Activated effector memory CD4-positive, alpha-beta T cell treated with anti-CD3 and anti-CD28 coated beads, Interleukin-2, amount 50 U/mL, for 16 hours (primary cell): Measurements from ENCODE around the gene KRT39.

Source experiments
- DNase-seq: peaks from one replicate; pipeline ENCODE4 v3.0.0-alpha.2; 2020

Gene KRT39

GRCh38 chr17:40980117-40980516 lies 13.4 kb upstream of the KRT39 start:
- no peak for DNase-seq

- DNase-seq: no peak
These were observed 11.9 kb upstream of the KRT39 start for GRCh38 chr17:40978575-40979151.

- no peak for DNase-seq
These were observed 8.8 kb upstream of the KRT39 start for GRCh38 chr17:40975516-40975915.

- no peak for DNase-seq
These were observed 7.6 kb upstream of the KRT39 start for GRCh38 chr17:40974366-40974765.

DNA sequence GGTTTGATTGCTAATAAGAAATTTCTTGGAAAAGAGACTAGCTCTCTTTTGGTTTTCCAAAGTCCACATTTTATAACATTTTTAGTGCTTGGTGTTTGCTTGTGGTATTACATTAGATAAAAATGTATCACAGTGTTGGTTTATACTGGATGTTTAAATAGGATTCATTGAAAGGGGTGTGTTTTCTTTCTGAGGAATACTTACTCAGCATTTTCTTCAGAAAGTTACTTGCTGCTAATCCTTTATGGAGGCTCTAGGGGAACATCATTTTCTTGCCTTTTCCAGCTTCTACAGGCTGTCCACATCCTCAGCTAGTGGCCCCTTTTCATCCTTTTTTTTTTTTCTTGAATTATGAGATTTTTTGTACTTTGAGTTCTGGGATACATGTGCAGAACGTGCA lies 834 bp upstream of the KRT39 start:
- no peak for DNase-seq

- no peak for DNase-seq
These were observed 2.9 kb downstream of the KRT39 start for GRCh38 chr17:40963838-40964237.

GRCh38 chr17:40962059-40962561 lies 4.6 kb downstream of the KRT39 start:
- no peak for DNase-seq

DNA sequence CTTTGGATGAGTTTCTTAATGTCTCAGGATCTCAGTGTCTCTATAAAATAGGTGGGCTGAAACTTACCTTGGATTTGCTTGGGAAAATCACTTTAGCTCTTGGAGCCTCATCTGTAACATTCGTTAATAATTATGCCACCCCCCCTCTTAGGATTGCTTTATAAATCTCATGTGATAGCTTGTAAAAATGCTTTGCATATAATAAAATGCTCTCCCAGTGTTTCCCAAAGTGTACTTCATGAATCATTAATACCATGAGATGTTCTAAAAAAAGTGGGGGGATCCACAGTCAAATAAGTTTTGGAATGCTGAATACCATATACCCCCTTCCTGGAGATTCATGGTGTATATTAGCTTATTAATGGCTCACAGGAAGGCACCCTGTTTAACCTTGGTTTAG lies 5.2 kb downstream of the KRT39 start:
- no peak for DNase-seq

DNA sequence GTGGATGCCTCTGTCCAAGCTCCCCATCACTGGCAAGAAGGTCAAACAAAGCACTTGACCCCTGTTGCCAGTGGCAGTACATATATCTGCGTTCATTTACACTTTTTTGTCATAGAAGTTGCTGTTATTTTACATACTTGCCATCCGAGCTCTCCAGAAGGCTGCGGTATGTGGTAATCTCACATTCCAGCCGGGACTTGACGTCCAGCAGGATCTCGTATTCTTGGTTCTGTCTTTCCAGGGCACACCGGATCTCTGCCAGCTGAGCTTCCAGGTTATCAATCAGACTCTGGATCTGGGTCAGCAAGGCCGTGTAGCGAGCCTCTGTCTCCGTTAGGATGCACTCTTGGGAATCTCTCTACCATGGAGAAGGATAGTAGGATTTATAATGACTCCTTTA lies 6.6 kb downstream of the KRT39 start:
- no peak for DNase-seq

DNA sequence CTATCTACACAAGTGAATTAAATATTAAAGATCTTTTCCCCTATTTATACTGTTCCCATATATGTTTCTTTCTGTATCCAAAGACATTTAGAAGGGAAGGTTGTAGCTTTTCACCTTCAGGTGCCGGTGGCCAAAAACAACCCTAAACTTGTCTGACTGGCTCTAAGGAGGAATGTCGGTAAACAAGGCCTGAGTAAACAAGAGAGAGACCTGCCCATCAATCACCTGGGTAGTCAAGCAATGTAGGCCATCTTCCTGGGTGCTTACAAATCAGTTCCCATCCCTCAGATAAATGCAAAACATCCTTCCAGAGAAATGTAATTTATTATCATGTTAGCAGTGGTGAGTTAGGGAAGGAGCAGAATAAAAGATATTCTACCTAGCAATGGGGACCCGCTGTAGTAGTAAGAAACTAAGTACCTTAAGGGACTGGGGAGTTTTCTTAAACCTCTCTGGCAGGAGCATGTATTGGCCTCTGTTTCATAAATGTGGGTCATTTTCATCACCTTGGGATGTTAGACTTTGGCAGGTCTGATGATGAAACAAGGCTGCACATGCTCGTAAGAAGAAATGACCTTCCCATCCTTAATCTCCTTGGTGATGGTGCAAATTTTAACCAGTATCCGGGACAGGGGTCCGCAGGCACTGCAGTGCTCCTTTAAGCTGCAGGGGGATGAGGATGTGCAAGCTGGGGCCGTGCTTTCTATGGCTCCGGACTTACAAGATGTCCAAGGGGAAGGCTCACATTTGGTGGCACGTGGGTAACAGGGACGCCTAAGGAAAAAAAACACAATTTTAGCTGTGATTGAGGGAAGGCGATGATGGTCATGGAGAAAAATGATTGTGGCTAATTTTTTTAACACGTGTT lies 8.4 kb downstream of the KRT39 start:
- DNase-seq: no peak

GRCh38 chr17:40956401-40957254 lies 10.1 kb downstream of the KRT39 start:
- DNase-seq: no peak

GRCh38 chr17:40953881-40954280 lies 12.9 kb downstream of the KRT39 start:
- no peak for DNase-seq

DNA sequence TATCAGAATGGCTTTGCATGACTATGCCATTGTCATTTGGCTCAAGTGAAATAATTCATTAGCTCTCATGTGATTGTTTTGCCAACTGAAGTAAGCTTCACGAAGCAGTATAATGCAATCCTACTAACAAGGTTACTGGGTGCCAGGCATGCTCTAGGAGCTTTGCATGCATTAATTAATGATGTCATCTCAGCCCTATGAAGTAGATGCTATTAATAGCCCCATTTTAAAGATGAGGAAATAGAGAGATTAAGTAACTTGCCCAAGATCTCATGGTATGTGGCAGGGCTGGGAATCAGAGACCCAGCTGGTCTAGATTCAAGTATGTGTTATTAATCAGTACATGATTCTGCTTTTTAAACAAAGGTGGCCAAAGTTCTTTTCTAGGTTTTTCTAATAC lies 14.1 kb downstream of the KRT39 start:
- DNase-seq: no peak

GRCh38 chr17:40952154-40952553 lies 14.6 kb downstream of the KRT39 start:
- DNase-seq: no peak

DNA sequence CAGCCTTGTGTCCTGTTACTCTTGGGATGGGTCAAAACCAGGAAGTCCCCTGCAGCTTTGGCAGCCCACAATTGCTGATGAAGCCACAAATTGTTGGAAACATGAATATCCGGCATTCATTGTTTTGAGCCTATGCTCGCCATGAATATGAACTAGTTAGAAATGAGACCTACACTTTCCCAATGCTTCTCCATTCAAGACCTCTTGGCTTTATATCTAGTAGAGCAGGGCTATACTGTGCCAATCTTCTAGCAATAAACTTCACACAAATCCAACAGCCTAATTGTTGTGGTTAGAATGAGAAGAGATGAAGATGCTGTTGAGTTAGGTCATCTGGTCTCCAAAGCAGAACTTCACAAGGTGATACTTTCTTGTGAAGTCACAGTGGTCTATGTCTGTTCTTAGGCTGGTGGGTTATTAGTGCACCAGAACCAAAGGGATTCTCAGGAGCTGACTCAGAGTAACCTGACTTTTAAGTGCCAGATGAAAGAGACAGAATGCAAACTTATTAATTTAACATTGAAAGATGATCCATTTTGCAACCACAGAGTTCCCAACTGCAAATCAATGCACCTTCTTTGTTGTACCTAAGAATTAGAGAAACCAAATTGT lies 15.6 kb downstream of the KRT39 start:
- DNase-seq: no peak

GRCh38 chr17:40950176-40950575 lies 16.6 kb downstream of the KRT39 start:
- DNase-seq: no peak

DNA sequence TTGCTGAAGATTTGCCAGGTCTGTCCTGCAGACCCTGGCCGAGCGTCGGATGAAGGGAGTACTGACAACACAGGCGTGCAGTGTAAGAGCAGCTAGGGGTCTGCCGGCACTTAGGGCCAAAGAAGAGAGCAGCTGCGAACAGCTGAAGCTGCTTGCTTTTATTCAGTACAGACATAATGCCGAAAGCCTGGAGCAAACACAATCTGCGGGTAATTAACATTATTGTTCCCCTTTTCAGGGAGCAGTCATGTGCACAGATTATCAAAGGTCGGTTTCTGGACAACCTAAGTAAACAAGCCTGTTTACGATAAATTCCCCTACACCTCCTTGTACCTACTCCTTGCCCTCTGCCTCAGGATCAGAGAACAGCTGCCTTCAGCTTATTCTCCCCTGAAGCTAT lies 17.3 kb downstream of the KRT39 start:
- no peak for DNase-seq

GRCh38 chr17:40947929-40948328 lies 18.8 kb downstream of the KRT39 start:
- DNase-seq: no peak

DNA sequence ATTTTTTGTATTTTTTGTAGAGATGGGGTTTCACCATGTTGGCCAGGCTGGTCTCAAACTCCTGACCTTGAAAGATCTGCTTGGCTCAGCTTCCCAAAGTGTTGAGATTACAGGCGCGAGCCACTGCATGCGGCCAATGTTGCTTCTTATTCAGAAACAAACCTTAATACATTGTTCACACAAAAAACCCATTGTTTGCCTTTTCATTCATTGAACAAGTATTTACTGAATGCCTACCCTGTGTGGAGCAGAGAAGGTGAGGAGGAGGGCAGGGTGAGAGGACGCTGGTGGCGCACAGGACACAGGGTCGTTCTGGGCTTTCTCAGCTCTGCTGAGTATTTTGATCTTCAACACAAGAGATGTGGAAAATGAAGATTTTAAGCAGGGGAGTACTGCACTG lies 21.3 kb downstream of the KRT39 start:
- no peak for DNase-seq

DNA sequence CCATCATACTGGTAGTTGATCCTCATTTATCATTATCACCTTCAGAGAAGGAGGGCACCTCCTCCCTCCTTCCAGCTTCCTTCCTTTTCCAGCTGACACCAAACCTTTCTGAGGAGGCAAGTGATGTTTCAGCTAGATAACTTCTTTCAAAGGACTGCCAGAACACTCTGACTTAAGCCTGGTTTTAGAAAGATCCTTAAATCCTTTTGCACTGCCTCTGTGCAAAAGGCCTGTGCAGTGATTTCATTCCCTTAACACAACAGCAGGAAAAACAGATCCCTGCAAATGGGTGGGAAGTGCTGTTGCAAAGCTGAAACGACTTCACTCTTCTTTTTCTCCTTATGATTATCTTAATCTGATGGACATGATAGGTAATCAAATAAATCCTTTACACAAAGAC lies 22.2 kb downstream of the KRT39 start:
- DNase-seq: no peak

DNA sequence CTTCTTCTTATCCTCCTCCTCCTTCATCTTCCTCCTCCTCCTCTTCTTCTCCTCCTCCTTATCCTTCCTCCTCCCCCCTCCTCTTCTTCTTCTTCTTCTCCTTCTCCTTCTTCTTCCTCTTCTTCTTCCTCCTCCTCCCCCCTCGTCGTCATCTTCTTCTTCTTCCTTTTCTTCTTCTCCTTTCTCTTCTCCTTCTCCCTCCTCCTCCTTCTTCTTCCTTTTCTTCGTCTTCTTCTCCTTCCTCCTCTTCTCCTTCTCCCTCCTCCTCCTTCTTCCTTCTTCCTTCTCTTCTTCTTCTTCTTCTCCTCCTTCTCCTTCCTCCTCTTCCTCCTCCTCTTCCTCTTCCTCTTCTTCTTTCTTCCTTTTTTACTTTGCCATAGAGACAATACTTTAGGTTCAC lies 24.2 kb downstream of the KRT39 start:
- DNase-seq: no peak

DNA sequence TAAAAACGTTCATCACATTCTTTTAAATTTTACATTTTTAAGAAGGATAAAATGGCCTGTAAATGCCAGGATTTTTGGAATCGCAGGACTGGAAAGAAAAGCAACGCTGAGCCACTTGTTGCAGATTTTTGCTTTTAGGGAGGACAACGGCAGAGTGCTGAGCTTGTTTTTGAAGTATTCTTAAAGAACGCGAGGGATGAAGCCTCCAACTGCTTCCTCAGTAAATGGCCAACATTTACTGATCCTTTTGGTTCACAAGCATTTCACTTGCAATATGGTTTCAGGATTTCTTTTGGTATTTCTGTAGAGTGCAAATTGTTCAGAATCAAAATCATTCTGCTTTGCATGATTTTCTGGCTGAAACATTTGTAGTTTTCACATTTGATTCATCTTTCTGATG lies 26.5 kb downstream of the KRT39 start:
- no peak for DNase-seq

DNA sequence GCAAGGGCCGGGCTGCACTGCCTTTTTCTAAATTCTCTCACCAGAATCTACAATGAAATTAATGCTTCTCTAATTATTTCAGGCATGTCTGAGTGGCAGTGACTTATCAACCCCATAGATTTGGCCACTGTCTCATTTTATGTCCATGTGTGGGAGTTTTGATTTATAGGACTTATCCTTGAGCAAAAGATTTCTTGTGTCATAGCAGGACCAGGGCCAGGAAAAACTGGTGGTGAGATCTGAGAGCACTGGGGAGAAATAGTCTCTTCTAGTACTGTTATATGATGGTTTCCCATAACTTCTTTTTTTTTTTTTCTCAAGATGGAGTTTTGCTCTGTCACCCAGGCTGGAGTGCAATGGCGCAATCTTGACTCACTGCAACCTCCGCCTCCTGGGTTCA lies 27.8 kb downstream of the KRT39 start:
- no peak for DNase-seq
